Measurements from ENCODE around the gene SFTPA2. TPM values are rescaled to one million over a fixed set of nuclear protein-coding genes. Genes with fewer than 3 reads are reported as not detected.
"Not testable (repeated sequence)": the region's sequence is repeated elsewhere in the genome, so short reads cannot be mapped to it uniquely, and the experiment has no call there.

Gene SFTPA2
- total and polyA plus RNA-seq, 2 experiments from 2014 or later: not detected

GRCh38 chr10:79533142-79533902, 26.9 kb downstream of the SFTPA2 start:
- not testable (repeated sequence) for H3K4me1 ChIP-seq (ENCODE audit: insufficient read depth); H4K20me1 ChIP-seq (replicated peaks; ENCODE audit: insufficient read depth)

GRCh38 chr10:79528261-79528660, 31.9 kb downstream of the SFTPA2 start:
- H3K4me2 ChIP-seq; H3K36me3 Mint-ChIP-seq (ENCODE audit: low read depth); H3K36me3 ChIP-seq (ENCODE audit: insufficient read depth); DNase-seq (ENCODE audit: low spot score); H3K4me3 ChIP-seq; H3K4me3 Mint-ChIP-seq; H3K4me1 Mint-ChIP-seq; H3F3A ChIP-seq (replicated peaks; ENCODE audit: low read depth); ATAC-seq; H3K4me1 ChIP-seq (ENCODE audit: insufficient read depth); H3K27me3 ChIP-seq (ENCODE audit: insufficient read depth); H3K27ac Mint-ChIP-seq; H3K9me3 Mint-ChIP-seq; H3K27me3 Mint-ChIP-seq (ENCODE audit: insufficient read depth, low read depth, poor library complexity); H2AFZ ChIP-seq; H3K9me2 ChIP-seq (ENCODE audit: insufficient read depth); H3K79me2 ChIP-seq (replicated peaks; ENCODE audit: insufficient read depth); H3K27ac ChIP-seq (ENCODE audit: low read depth); H4K20me1 ChIP-seq (replicated peaks; ENCODE audit: insufficient read depth): not testable (repeated sequence)

More at GRCh38 chr10:79533142-79533902, 26.9 kb downstream of the SFTPA2 start:
- not testable (repeated sequence) for H3K79me2 ChIP-seq (replicated peaks; ENCODE audit: insufficient read depth); H3K4me3 ChIP-seq; H3K27me3 Mint-ChIP-seq (ENCODE audit: insufficient read depth, low read depth, poor library complexity); H3K9me3 Mint-ChIP-seq; H3K27ac ChIP-seq (ENCODE audit: low read depth); H3K36me3 ChIP-seq (ENCODE audit: insufficient read depth); DNase-seq (ENCODE audit: low spot score); H2AFZ ChIP-seq; H3K27ac Mint-ChIP-seq; H3F3A ChIP-seq (replicated peaks; ENCODE audit: low read depth); ATAC-seq; H3K9me2 ChIP-seq (ENCODE audit: insufficient read depth); H3K4me1 Mint-ChIP-seq; H3K4me2 ChIP-seq; H3K36me3 Mint-ChIP-seq (ENCODE audit: low read depth); H3K4me3 Mint-ChIP-seq; H3K27me3 ChIP-seq (ENCODE audit: insufficient read depth)

- H3K27ac Mint-ChIP-seq: not testable (repeated sequence)
Measured at GRCh38 chr10:79525049-79525710, 35.0 kb downstream of the SFTPA2 start.

DNA sequence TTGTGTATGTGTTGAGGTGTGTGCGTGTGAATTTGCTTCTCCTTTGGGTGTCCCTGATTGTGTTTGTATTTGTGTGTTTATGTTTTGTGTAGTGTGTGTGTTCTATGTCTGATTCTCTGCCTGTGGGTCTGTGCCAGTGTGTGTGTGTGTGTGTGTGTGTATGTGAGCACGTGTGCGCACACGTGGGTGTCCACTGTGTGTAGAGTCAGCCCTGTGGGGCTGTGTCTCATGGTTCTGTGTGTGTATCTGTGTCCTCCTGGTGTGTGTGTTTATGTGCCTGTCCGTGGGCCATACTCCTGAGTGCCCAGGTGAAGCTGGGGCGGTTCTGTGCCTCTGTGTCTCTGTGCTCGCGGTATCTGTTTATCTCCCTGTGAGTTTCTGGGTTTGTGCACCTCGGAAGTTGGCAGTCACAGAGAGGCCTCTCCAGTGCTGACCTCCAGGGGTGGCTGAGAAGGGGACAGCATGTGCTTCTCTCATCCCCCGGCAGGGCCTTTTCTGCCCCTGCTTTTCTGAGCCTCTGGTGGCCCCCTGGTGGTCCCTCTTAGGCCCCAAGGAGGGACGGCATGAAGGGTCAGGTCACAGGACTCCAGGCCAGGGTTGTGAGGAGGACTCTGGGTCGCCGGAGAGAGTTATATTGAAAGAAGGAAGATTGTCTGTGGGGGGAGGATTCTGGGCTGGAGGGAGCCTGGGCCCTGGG, 36.9 kb downstream of the SFTPA2 start:
- H3K4me2 ChIP-seq; H3K27ac ChIP-seq (ENCODE audit: low read depth); H3K9me3 Mint-ChIP-seq; H3K27me3 ChIP-seq (ENCODE audit: insufficient read depth); H3K36me3 ChIP-seq (ENCODE audit: insufficient read depth); H3K4me1 Mint-ChIP-seq; H3K79me2 ChIP-seq (replicated peaks; ENCODE audit: insufficient read depth); H2AFZ ChIP-seq; H4K20me1 ChIP-seq (replicated peaks; ENCODE audit: insufficient read depth); H3K4me1 ChIP-seq (ENCODE audit: insufficient read depth); H3K27me3 Mint-ChIP-seq (ENCODE audit: insufficient read depth, low read depth, poor library complexity); H3K27ac Mint-ChIP-seq; H3K4me3 ChIP-seq; H3K4me3 Mint-ChIP-seq; H3F3A ChIP-seq (replicated peaks; ENCODE audit: low read depth); H3K9me2 ChIP-seq (ENCODE audit: insufficient read depth); H3K36me3 Mint-ChIP-seq (ENCODE audit: low read depth): not testable (repeated sequence)
- peak; percentile 11 for DNase-seq (ENCODE audit: low spot score)
- ATAC-seq: peak; percentile 91

More at GRCh38 chr10:79525049-79525710, 35.0 kb downstream of the SFTPA2 start:
- H3K36me3 Mint-ChIP-seq (ENCODE audit: low read depth); H3K4me2 ChIP-seq; H3K4me3 ChIP-seq; H3K27me3 Mint-ChIP-seq (ENCODE audit: insufficient read depth, low read depth, poor library complexity); H3K4me1 Mint-ChIP-seq; H3K27me3 ChIP-seq (ENCODE audit: insufficient read depth); H2AFZ ChIP-seq; H3K79me2 ChIP-seq (replicated peaks; ENCODE audit: insufficient read depth); ATAC-seq; H3K9me2 ChIP-seq (ENCODE audit: insufficient read depth); H3K9me3 Mint-ChIP-seq; H3K4me1 ChIP-seq (ENCODE audit: insufficient read depth); DNase-seq (ENCODE audit: low spot score); H4K20me1 ChIP-seq (replicated peaks; ENCODE audit: insufficient read depth); H3F3A ChIP-seq (replicated peaks; ENCODE audit: low read depth); H3K27ac ChIP-seq (ENCODE audit: low read depth); H3K36me3 ChIP-seq (ENCODE audit: insufficient read depth); H3K4me3 Mint-ChIP-seq: not testable (repeated sequence)

- not testable (repeated sequence) for H3K4me2 ChIP-seq; H3K4me3 ChIP-seq; H3F3A ChIP-seq (replicated peaks; ENCODE audit: low read depth); DNase-seq (ENCODE audit: low spot score); H4K20me1 ChIP-seq (replicated peaks; ENCODE audit: insufficient read depth); H3K4me1 ChIP-seq (ENCODE audit: insufficient read depth); H3K4me1 Mint-ChIP-seq; H3K27ac Mint-ChIP-seq; H3K36me3 ChIP-seq (ENCODE audit: insufficient read depth); H2AFZ ChIP-seq; H3K9me3 Mint-ChIP-seq; H3K4me3 Mint-ChIP-seq; H3K9me2 ChIP-seq (ENCODE audit: insufficient read depth); ATAC-seq; H3K27me3 ChIP-seq (ENCODE audit: insufficient read depth); H3K36me3 Mint-ChIP-seq (ENCODE audit: low read depth); H3K79me2 ChIP-seq (replicated peaks; ENCODE audit: insufficient read depth); H3K27me3 Mint-ChIP-seq (ENCODE audit: insufficient read depth, low read depth, poor library complexity); H3K27ac ChIP-seq (ENCODE audit: low read depth)
Measured at GRCh38 chr10:79522464-79522863, 37.7 kb downstream of the SFTPA2 start.

DNA sequence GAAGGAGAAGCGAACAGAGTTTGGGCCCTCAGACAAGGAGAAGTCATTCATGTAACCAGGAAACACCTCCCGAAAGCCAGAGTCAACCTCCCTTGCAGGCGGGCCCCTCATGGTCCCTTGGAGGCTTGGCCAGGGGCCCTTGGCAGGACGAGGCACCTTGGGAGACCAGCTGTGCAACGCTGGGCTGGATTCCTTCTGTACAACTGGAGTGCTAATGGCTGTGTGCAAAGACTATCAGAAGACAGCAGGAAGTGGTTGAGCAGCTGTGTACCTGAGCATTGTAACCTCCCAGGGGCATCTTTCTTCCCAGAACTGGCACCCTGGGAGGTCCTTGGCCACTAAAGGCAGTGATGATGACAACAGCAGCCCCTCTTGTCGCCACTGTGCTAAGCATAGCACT, 38.5 kb downstream of the SFTPA2 start:
- not testable (repeated sequence) for H3K9me3 Mint-ChIP-seq; H3K27ac ChIP-seq (ENCODE audit: low read depth); H3K79me2 ChIP-seq (replicated peaks; ENCODE audit: insufficient read depth); H3K4me2 ChIP-seq; H3K36me3 Mint-ChIP-seq (ENCODE audit: low read depth); DNase-seq (ENCODE audit: low spot score); H3K27ac Mint-ChIP-seq; H3K9me2 ChIP-seq (ENCODE audit: insufficient read depth); ATAC-seq; H3K36me3 ChIP-seq (ENCODE audit: insufficient read depth); H3K27me3 ChIP-seq (ENCODE audit: insufficient read depth); H3F3A ChIP-seq (replicated peaks; ENCODE audit: low read depth); H4K20me1 ChIP-seq (replicated peaks; ENCODE audit: insufficient read depth); H3K27me3 Mint-ChIP-seq (ENCODE audit: insufficient read depth, low read depth, poor library complexity); H3K4me1 Mint-ChIP-seq; H2AFZ ChIP-seq; H3K4me3 ChIP-seq; H3K4me3 Mint-ChIP-seq; H3K4me1 ChIP-seq (ENCODE audit: insufficient read depth)

Measured in GM23338 (cell line).